HepG2 (cell line): ENCODE data around the gene METTL26. TPM values are rescaled to one million over a fixed set of nuclear protein-coding genes. Genes with fewer than 3 reads are reported as not detected.

ENCODE experiments used
- ATF7-NPFF ChIP-seq: sonication (generic); formaldehyde crosslinking; IDR thresholded peaks from 2 replicates; pipeline ENCODE4 v1.8.1; 2023; ENCODE audit warnings: mild to moderate bottlenecking, low read depth, missing genetic modification reagents, moderate library complexity
- CAMTA2 ChIP-seq: sonication (generic); formaldehyde crosslinking; IDR thresholded peaks from 2 replicates; pipeline ENCODE4 v1.4.0; 2020; ENCODE audit warnings: mild to moderate bottlenecking, missing genetic modification reagents, borderline replicate concordance
- CTCF ChIP-seq: sonication (generic); formaldehyde crosslinking; IDR thresholded peaks from 2 replicates; pipeline ENCODE4 v1.5.0; 2020; ENCODE audit warnings: mild to moderate bottlenecking, missing genetic modification reagents, moderate library complexity
- DMAP1 ChIP-seq: IDR thresholded peaks from 2 replicates; pipeline ENCODE4 v1.6.1; 2016
- HOMEZ ChIP-seq: IDR thresholded peaks from 2 replicates; pipeline ENCODE4 v1.6.1; 2016; ENCODE audit warnings: low read depth
- KDM5B ChIP-seq: sonication (generic); formaldehyde crosslinking; IDR thresholded peaks from 2 replicates; pipeline ENCODE4 v1.4.0; 2020; ENCODE audit warnings: missing genetic modification reagents, mild to moderate bottlenecking, borderline replicate concordance
- NRL ChIP-seq: sonication (generic); formaldehyde crosslinking; IDR thresholded peaks from 2 replicates; pipeline ENCODE4 v1.5.0; 2020; ENCODE audit warnings: missing genetic modification reagents, mild to moderate bottlenecking, moderate library complexity, borderline replicate concordance
- PAX8 ChIP-seq: sonication (generic); formaldehyde crosslinking; IDR thresholded peaks from 2 replicates; pipeline ENCODE4 v1.8.0; 2022; ENCODE audit warnings: mild to moderate bottlenecking, missing genetic modification reagents, borderline replicate concordance
- PHF8 ChIP-seq: sonication (generic); formaldehyde crosslinking; IDR thresholded peaks from 2 replicates; pipeline ENCODE4 v1.5.0; 2020; ENCODE audit warnings: missing genetic modification reagents
- POLR2G ChIP-seq: fragments of 200-400 bp; formaldehyde crosslinking; IDR thresholded peaks from 2 replicates; pipeline ENCODE4 v1.6.1; 2018; ENCODE audit warnings: mild to moderate bottlenecking, low read depth, low read length, moderate library complexity
- SPEN ChIP-seq: sonication (generic); formaldehyde crosslinking; IDR thresholded peaks from 2 replicates; pipeline ENCODE4 v1.5.1; 2020; ENCODE audit warnings: low read depth, mild to moderate bottlenecking, missing genetic modification reagents
- SRY ChIP-seq: sonication (generic); formaldehyde crosslinking; IDR thresholded peaks from 2 replicates; pipeline ENCODE4 v1.8.0; 2022; ENCODE audit warnings: mild to moderate bottlenecking, missing genetic modification reagents
- ZFP41 ChIP-seq: sonication (generic); formaldehyde crosslinking; IDR thresholded peaks from 2 replicates; pipeline ENCODE4 v1.4.0; 2020; ENCODE audit warnings: mild to moderate bottlenecking, missing genetic modification reagents, borderline replicate concordance
- ZNF383 ChIP-seq: sonication (generic); formaldehyde crosslinking; IDR thresholded peaks from 2 replicates; pipeline ENCODE4 v1.4.0; 2020; ENCODE audit warnings: missing genetic modification reagents, mild to moderate bottlenecking, borderline replicate concordance
- ZNF605 ChIP-seq: sonication (generic); formaldehyde crosslinking; IDR thresholded peaks from 2 replicates; pipeline ENCODE4 v1.8.0; 2022; ENCODE audit warnings: mild to moderate bottlenecking, missing genetic modification reagents
- ZNF777 ChIP-seq: sonication (generic); formaldehyde crosslinking; IDR thresholded peaks from 2 replicates; pipeline ENCODE4 v1.4.0; 2020; ENCODE audit warnings: missing genetic modification reagents
- ZZZ3 ChIP-seq: sonication (generic); formaldehyde crosslinking; IDR thresholded peaks from 2 replicates; pipeline ENCODE4 v1.4.0; 2020; ENCODE audit warnings: missing genetic modification reagents, mild to moderate bottlenecking, borderline replicate concordance
- polyA plus RNA-seq, 8 experiments: library from polyadenylated mRNA; depleted of rRNA in 3 of 8; stranded (reverse) in 7 of 8; unstranded in 1 of 8; fragments of >200 nt; fragmentation: Illumina TruSeq in 4 of 8; extraction: Trizol in 4 of 8; gene quantifications; 2 replicates each; pipeline versions ENCODE4 v1.2.1 to v1.2.3, GENCODE V29; 2011 to 2016; ENCODE audit warnings: low read depth in 4 of 8, missing spikeins in 1 of 8, mixed read lengths in 1 of 8; ENCODE audit not compliant: insufficient read depth in 1 of 8
- total RNA-seq, 5 experiments: library from RNA; depleted of rRNA; stranded (reverse); fragments of >200 nt; fragmentation: Illumina TruSeq; extraction: Trizol; gene quantifications; 2 replicates each; pipeline ENCODE4 v1.2.3, GENCODE V29; 2016; ENCODE audit warnings: low read depth in 1 of 5
- TF ChIP-seq, protein P1 (sequence below): sonication (generic); formaldehyde crosslinking; IDR thresholded peaks from 2 replicates; pipeline ENCODE4 v1.8.0; 2022; ENCODE audit warnings: mild to moderate bottlenecking, missing genetic modification reagents, moderate library complexity
- TF ChIP-seq, protein P2 (sequence below): sonication (generic); formaldehyde crosslinking; IDR thresholded peaks from 2 replicates; pipeline ENCODE4 v1.4.0; 2020; ENCODE audit warnings: mild to moderate bottlenecking, missing genetic modification reagents, borderline replicate concordance
- TF ChIP-seq, protein P3 (sequence below): sonication (generic); formaldehyde crosslinking; IDR thresholded peaks from 2 replicates; pipeline ENCODE4 v1.4.0; 2020; ENCODE audit warnings: mild to moderate bottlenecking, missing genetic modification reagents

The METTL26 gene
- total and polyA plus RNA-seq, 2 of the 13 experiments (the other 11 are each of a cell fraction or from before 2014, with no cell fraction given) = 65.5 to 70.1 TPM

DNA sequence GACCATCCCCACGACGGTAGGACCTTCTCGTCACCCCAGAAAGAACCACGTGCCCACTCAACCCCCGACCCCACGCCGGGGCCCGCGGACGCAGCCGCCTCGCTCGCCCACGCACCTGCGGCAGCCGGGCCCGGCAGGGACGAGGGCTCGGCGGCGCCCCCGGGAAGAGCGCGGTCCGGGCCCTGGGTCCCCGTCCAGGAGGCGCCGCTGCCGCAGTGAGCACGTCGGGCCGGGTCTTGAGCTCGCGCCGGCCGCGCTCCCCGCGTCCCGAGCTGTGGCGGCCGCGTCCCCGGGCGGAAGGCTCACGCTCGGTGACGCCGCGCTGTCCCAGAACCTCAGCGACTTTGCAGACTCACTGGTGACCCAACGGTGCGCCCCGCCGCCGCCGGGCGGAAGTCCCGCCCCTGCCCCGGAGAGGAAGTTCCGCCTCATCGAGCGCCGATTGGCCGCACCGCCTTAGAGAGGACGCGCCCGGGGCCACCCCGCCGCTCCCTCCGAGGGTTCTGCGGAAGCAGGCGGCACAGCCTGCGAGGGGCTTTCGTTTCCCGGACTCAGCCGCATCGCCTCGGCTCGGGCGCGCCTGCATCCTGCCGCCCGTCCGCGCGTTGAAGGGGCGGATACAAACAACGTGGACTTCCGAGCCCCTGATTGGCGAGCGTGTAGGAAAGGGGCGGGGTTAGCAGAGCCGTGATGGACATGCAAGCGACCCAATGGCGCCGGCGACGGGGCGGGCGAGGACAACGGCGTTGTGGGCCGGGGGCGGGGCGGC is 47.0 kb downstream of the METTL26 start (continued):
- 0 out of 2 replicates have a peak, but pooled peaks have one; percentile 10 for TF ChIP-seq CTCF
- TF ChIP-seq, protein P1, sequence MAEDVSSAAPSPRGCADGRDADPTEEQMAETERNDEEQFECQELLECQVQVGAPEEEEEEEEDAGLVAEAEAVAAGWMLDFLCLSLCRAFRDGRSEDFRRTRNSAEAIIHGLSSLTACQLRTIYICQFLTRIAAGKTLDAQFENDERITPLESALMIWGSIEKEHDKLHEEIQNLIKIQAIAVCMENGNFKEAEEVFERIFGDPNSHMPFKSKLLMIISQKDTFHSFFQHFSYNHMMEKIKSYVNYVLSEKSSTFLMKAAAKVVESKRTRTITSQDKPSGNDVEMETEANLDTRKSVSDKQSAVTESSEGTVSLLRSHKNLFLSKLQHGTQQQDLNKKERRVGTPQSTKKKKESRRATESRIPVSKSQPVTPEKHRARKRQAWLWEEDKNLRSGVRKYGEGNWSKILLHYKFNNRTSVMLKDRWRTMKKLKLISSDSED (CRISPR knock-in tag) = no peak
- no peak for TF ChIP-seq ZFP41 (CRISPR knock-in tag)
- TF ChIP-seq POLR2G = peak; percentile 85
- TF ChIP-seq ZNF383 (CRISPR knock-in tag) = 0 out of 2 replicates have a peak, but pooled peaks have one; percentile 76
- TF ChIP-seq KDM5B (CRISPR knock-in tag) = peak; percentile 75
- TF ChIP-seq ZNF605 (CRISPR knock-in tag) = peak; percentile 67
- peak; percentile 98 for TF ChIP-seq CAMTA2 (CRISPR knock-in tag)
- TF ChIP-seq NRL (CRISPR knock-in tag) = peak; percentile 55; the same call in 1 of the 2 replicates
- 0 out of 2 replicates have a peak, but pooled peaks have one; percentile 17 for TF ChIP-seq HOMEZ (CRISPR knock-in tag)
- TF ChIP-seq PAX8 (CRISPR knock-in tag) = peak; percentile 69; the same call in 1 of the 2 replicates
- TF ChIP-seq SRY (CRISPR knock-in tag) = peak; percentile 82; the same call in 1 of the 2 replicates
- peak; percentile 50; the same call in 1 of the 2 replicates for TF ChIP-seq ZZZ3 (CRISPR knock-in tag)
- peak; percentile 43; the same call in 1 of the 2 replicates for TF ChIP-seq SPEN (CRISPR knock-in tag)
- TF ChIP-seq ATF7-NPFF = peak; percentile 63; the same call in 1 of the 2 replicates
- TF ChIP-seq DMAP1 (CRISPR knock-in tag) = 0 out of 2 replicates have a peak, but pooled peaks have one; percentile 48
- TF ChIP-seq ZNF777 (CRISPR knock-in tag) = peak; percentile 69
- peak; percentile 65; the same call in 1 of the 2 replicates for TF ChIP-seq PHF8 (CRISPR knock-in tag)
- TF ChIP-seq, protein P2, sequence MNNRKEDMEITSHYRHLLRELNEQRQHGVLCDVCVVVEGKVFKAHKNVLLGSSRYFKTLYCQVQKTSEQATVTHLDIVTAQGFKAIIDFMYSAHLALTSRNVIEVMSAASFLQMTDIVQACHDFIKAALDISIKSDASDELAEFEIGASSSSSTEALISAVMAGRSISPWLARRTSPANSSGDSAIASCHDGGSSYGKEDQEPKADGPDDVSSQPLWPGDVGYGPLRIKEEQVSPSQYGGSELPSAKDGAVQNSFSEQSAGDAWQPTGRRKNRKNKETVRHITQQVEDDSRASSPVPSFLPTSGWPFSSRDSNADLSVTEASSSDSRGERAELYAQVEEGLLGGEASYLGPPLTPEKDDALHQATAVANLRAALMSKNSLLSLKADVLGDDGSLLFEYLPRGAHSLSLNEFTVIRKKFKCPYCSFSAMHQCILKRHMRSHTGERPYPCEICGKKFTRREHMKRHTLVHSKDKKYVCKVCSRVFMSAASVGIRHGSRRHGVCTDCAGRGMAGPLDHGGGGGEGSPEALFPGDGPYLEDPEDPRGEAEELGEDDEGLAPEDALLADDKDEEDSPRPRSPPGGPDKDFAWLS = 0 out of 2 replicates have a peak, but pooled peaks have one; percentile 9
- TF ChIP-seq, protein P3, sequence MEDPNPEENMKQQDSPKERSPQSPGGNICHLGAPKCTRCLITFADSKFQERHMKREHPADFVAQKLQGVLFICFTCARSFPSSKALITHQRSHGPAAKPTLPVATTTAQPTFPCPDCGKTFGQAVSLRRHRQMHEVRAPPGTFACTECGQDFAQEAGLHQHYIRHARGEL (CRISPR knock-in tag) = 0 out of 2 replicates have a peak, but pooled peaks have one; percentile 50
